ENCODE data around the gene PHYHIPL.

The PHYHIPL gene

GRCh38 chr10:59252491-59252890, 76.0 kb downstream of the PHYHIPL start:
- DNase-seq (ENCODE audit: low read depth, low spot score) = no peak

GRCh38 chr10:59255463-59255862, 79.0 kb downstream of the PHYHIPL start:
- no peak for DNase-seq (ENCODE audit: low read depth, low spot score)

- DNase-seq (ENCODE audit: low read depth, low spot score) = no peak
These were observed 80.8 kb downstream of the PHYHIPL start for GRCh38 chr10:59257224-59257623.

- no peak for DNase-seq (ENCODE audit: low read depth, low spot score)
These were observed 82.4 kb downstream of the PHYHIPL start for GRCh38 chr10:59258890-59259289.

- no peak for DNase-seq (ENCODE audit: low read depth, low spot score)
These were observed 88.7 kb downstream of the PHYHIPL start for GRCh38 chr10:59265141-59265540.

GRCh38 chr10:59266321-59266720, 89.9 kb downstream of the PHYHIPL start:
- DNase-seq (ENCODE audit: low read depth, low spot score) = no peak

GRCh38 chr10:59268460-59268859, 92.0 kb downstream of the PHYHIPL start:
- DNase-seq (ENCODE audit: low read depth, low spot score) = no peak

GRCh38 chr10:59269651-59270050, 93.2 kb downstream of the PHYHIPL start:
- no peak for DNase-seq (ENCODE audit: low read depth, low spot score)

GRCh38 chr10:59270492-59270891, 94.0 kb downstream of the PHYHIPL start:
- DNase-seq (ENCODE audit: low read depth, low spot score) = no peak

- no peak for DNase-seq (ENCODE audit: low read depth, low spot score)
These were observed 94.7 kb downstream of the PHYHIPL start for GRCh38 chr10:59271160-59271559.

GRCh38 chr10:59272061-59272460, 95.6 kb downstream of the PHYHIPL start:
- DNase-seq (ENCODE audit: low read depth, low spot score) = no peak

- no peak for DNase-seq (ENCODE audit: low read depth, low spot score)
These were observed 97.0 kb downstream of the PHYHIPL start for GRCh38 chr10:59273445-59273844.

- no peak for DNase-seq (ENCODE audit: low read depth, low spot score)
These were observed 99.7 kb downstream of the PHYHIPL start for GRCh38 chr10:59276133-59276532.

- no peak for DNase-seq (ENCODE audit: low read depth, low spot score)
These were observed 100.5 kb downstream of the PHYHIPL start for GRCh38 chr10:59276919-59277318.

- DNase-seq (ENCODE audit: low read depth, low spot score) = no peak
These were observed 103.0 kb downstream of the PHYHIPL start for GRCh38 chr10:59279476-59279875.

- DNase-seq (ENCODE audit: low read depth, low spot score) = no peak
These were observed 103.6 kb downstream of the PHYHIPL start for GRCh38 chr10:59279991-59280505.

- DNase-seq (ENCODE audit: low read depth, low spot score) = no peak
These were observed 105.4 kb downstream of the PHYHIPL start for GRCh38 chr10:59281861-59282260.

- DNase-seq (ENCODE audit: low read depth, low spot score) = no peak
These were observed 107.1 kb downstream of the PHYHIPL start for GRCh38 chr10:59283456-59284091.

GRCh38 chr10:59284118-59284975, 107.9 kb downstream of the PHYHIPL start:
- DNase-seq (ENCODE audit: low read depth, low spot score) = no peak

GRCh38 chr10:59285073-59285472, 108.6 kb downstream of the PHYHIPL start:
- DNase-seq (ENCODE audit: low read depth, low spot score) = no peak

GRCh38 chr10:59285848-59286247, 109.4 kb downstream of the PHYHIPL start:
- DNase-seq (ENCODE audit: low read depth, low spot score) = no peak

- no peak for DNase-seq (ENCODE audit: low read depth, low spot score)
These were observed 111.3 kb downstream of the PHYHIPL start for GRCh38 chr10:59287587-59288255.
